Vagina (tissue), 2 donors: ENCODE measurements around the gene SCARB2. TPM values are rescaled to one million over a fixed set of nuclear protein-coding genes. Genes with fewer than 3 reads are reported as not detected.

Source experiments
- DNase-seq, 2 donors: peaks; one replicate each; pipeline ENCODE4 v3.0.0-alpha.2; 2017; ENCODE audit errors: extremely low spot score in 2 of 2
- H3K27ac ChIP-seq: fragments of 200-600 bp; sonication (generic); one replicate; pipeline ENCODE4 v1.5.1; 2019
- H3K27me3 ChIP-seq: fragments of 200-600 bp; sonication (generic); one replicate; pipeline ENCODE4 v1.5.1; 2019
- H3K36me3 ChIP-seq, 2 donors: fragments of 200-600 bp; sonication (generic); one replicate each; pipeline ENCODE4 v1.5.1; 2017 to 2019
- H3K4me1 ChIP-seq: fragments of 200-600 bp; sonication (generic); one replicate; pipeline ENCODE4 v1.5.1; 2019
- H3K4me3 ChIP-seq, 2 donors: fragments of 200-600 bp; sonication (generic); 1 replicate in 1 of 2; 2 replicates in 1 of 2; pipeline ENCODE4 v1.5.1; 2016 to 2019
- H3K9me3 ChIP-seq: fragments of 200-600 bp; sonication (generic); one replicate; pipeline ENCODE4 v1.5.1; 2019
- POLR2A ChIP-seq, 2 donors: fragments of 450-650 bp; IDR thresholded peaks; one replicate each; pipeline ENCODE4 v1.6.1; 2017; ENCODE audit warnings: antibody characterized with exemption in 2 of 2, mild to moderate bottlenecking in 2 of 2, moderate library complexity in 2 of 2
- POLR2AphosphoS5 ChIP-seq, 2 donors: sonication (generic); formaldehyde crosslinking; IDR thresholded peaks; one replicate each; pipeline ENCODE4 v1.9.0; 2017; ENCODE audit warnings: antibody characterized with exemption in 2 of 2, mild to moderate bottlenecking in 2 of 2, low read depth in 1 of 2; ENCODE audit not compliant: insufficient read depth in 1 of 2
- intact Hi-C: fragments of 100-400 bp; cut with DNase I; formaldehyde crosslinking; loops from one replicate; pipeline ENCODE4 v1.15.1; 2023
- total RNA-seq: library from RNA; depleted of rRNA; stranded (reverse); fragments of >200 nt; gene quantifications from one replicate; pipeline ENCODE4 v1.2.3, GENCODE V29; 2016
- TF ChIP-seq, protein P1 (sequence below), 3 experiments: fragments of 450-650 bp in 2 of 3; fragments of 200-600 bp in 1 of 3; sonication (generic) in 1 of 3; IDR thresholded peaks; one replicate each; pipeline ENCODE4 v1.5.1; 2017 to 2019; ENCODE audit warnings: antibody characterized with exemption in 3 of 3, mild to moderate bottlenecking in 2 of 3, moderate library complexity in 2 of 3

Gene SCARB2
- total RNA-seq, 1 donor from 2014 or later, result 156 TPM

- Histone ChIP-seq H3K9me3 (no peaks in the 10 kb centered on the region), H3K4me1 (peaks cover 48% of the 10 kb centered on the region), H3K4me3 (no peak overlapping the region), H3K27me3 (no peaks in the 10 kb centered on the region), H3K36me3 (peaks cover 0 to 25% of the 10 kb centered on the region in 2 donors), H3K27ac (no peak overlapping the region)
- intact Hi-C loops, result no loop called here
- no peak for DNase-seq
- TF ChIP-seq, protein P1, sequence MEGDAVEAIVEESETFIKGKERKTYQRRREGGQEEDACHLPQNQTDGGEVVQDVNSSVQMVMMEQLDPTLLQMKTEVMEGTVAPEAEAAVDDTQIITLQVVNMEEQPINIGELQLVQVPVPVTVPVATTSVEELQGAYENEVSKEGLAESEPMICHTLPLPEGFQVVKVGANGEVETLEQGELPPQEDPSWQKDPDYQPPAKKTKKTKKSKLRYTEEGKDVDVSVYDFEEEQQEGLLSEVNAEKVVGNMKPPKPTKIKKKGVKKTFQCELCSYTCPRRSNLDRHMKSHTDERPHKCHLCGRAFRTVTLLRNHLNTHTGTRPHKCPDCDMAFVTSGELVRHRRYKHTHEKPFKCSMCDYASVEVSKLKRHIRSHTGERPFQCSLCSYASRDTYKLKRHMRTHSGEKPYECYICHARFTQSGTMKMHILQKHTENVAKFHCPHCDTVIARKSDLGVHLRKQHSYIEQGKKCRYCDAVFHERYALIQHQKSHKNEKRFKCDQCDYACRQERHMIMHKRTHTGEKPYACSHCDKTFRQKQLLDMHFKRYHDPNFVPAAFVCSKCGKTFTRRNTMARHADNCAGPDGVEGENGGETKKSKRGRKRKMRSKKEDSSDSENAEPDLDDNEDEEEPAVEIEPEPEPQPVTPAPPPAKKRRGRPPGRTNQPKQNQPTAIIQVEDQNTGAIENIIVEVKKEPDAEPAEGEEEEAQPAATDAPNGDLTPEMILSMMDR (IDR thresholded peaks at IDR 0.05), result no peak
- no peak for TF ChIP-seq POLR2AphosphoS5 (IDR thresholded peaks at IDR 0.05; ENCODE audit: insufficient read depth in 1 of 2, low read depth in 1 of 2)
- no peak for TF ChIP-seq POLR2A (IDR thresholded peaks at IDR 0.05)
These were observed 25.5 kb downstream of the SCARB2 start for GRCh38 chr4:76188149-76188548.

GRCh38 chr4:76187152-76187551 is 26.5 kb downstream of the SCARB2 start:
- TF ChIP-seq, protein P1 (IDR thresholded peaks at IDR 0.05), result no peak
- TF ChIP-seq POLR2AphosphoS5 (IDR thresholded peaks at IDR 0.05; ENCODE audit: insufficient read depth in 1 of 2, low read depth in 1 of 2), result no peak
- no peak for TF ChIP-seq POLR2A (IDR thresholded peaks at IDR 0.05)
- intact Hi-C loops, result no loop called here

GRCh38 chr4:76182463-76182862 is 31.2 kb downstream of the SCARB2 start:
- Histone ChIP-seq H3K4me1 (peaks cover 36% of the 10 kb centered on the region), H3K4me3 (no peak overlapping the region), H3K9me3 (no peaks in the 10 kb centered on the region), H3K27me3 (no peaks in the 10 kb centered on the region), H3K36me3 (peaks cover 0 to 19% of the 10 kb centered on the region in 2 donors), H3K27ac (no peak overlapping the region)
- TF ChIP-seq POLR2A (IDR thresholded peaks at IDR 0.05) (no peak), POLR2AphosphoS5 (IDR thresholded peaks at IDR 0.05; ENCODE audit: insufficient read depth in 1 of 2, low read depth in 1 of 2) (no peak)
- TF ChIP-seq, protein P1 (IDR thresholded peaks at IDR 0.05), result no peak
- DNase-seq, result no peak
- intact Hi-C loops, result loop anchor here (5.0 kb wide), 1 partner anchor 70 kb away; the partner anchor contains the start of gene FAM47E

More at GRCh38 chr4:76187152-76187551, 26.5 kb downstream of the SCARB2 start:
- Histone ChIP-seq H3K4me1 (peaks cover 48% of the 10 kb centered on the region), H3K36me3 (peaks cover 0 to 15% of the 10 kb centered on the region in 2 donors), H3K9me3 (no peaks in the 10 kb centered on the region), H3K27me3 (no peaks in the 10 kb centered on the region), H3K4me3 (no peak overlapping the region), H3K27ac (no peak overlapping the region)
- DNase-seq, result no peak

DNA sequence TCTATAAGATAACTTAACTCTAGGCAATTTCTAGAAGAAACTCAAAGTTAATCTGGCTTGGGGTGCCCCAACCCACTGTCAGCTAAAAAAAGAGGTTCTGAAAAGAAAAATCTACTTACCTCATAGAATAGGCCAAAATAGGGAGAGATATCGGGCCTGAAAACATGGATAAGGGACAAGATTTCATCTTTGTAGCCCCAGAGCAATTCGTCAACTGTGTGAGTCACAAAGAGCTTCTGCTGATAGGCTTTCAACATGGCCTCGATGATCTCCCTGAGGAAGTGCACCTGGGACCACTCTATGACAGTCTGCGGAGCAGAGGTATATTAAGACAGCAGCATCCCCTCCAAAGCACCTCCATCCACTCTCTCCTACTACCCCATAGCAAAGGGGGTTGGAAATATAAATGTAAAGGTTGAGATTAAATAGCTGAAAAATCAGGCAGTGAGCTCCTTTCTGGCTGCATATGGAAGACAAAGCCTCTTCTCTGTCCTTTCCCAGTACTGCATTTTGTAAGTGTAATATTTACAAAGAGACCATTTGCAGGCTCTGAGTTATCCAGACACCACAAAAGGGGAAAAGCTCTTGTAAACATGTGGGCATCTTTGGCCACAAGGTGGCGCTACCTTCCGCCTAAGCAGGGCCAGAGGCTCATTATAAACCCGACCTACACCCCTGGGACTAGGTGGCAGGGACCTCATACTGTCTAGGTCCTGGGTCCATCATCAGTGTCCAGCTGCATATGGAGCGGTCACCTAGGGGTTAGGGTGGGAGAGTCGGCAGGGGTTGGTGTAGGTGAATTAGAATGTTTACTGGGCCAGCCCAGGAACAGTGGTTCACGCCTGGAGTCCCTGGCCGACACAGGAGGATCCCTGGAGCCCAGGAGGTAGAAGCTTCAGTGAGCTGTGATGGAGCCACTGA is 34.0 kb downstream of the SCARB2 start:
- TF ChIP-seq, protein P1 (IDR thresholded peaks at IDR 0.05), result peak; percentile 77 to 97 (median 80)
- TF ChIP-seq POLR2A (IDR thresholded peaks at IDR 0.05), result no peak
- H3K4me3 ChIP-seq, result no peak overlapping the region
- H3K36me3 ChIP-seq, result peaks cover 0 to 24% of the 10 kb centered on the region in 2 donors
- intact Hi-C loops, result loop anchor here (5.0 kb wide), 1 partner anchor 73 kb away; the partner anchor contains the start of gene FAM47E
- no peaks in the 10 kb centered on the region for H3K9me3 ChIP-seq
- peak overlapping the region; percentile 21 for H3K27ac ChIP-seq
- no peaks in the 10 kb centered on the region for H3K27me3 ChIP-seq
- H3K4me1 ChIP-seq, result peaks cover 20% of the 10 kb centered on the region
- DNase-seq, result no peak

DNA sequence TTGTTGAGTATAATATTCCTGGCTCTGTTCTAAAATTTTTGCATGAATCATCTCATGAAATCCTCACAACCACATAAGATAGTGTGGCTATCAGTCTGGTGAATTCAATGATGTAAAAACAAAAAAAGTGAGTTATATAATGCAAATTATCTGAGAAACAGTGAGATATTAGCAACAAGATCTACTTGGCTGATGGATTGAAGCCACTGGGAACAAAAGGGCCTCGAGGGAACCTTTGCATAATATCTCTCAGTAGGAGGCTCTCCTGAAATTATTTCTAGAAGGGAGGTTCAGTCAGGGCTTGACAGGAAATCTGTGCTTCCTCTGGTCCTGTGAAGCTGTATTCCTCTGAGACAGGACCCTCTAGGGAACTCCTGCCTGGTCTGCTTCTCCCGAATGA is 35.3 kb downstream of the SCARB2 start:
- Histone ChIP-seq H3K36me3 (peaks cover 3 to 38% of the 10 kb centered on the region in 2 donors), H3K27ac (no peak overlapping the region), H3K9me3 (no peaks in the 10 kb centered on the region), H3K27me3 (no peaks in the 10 kb centered on the region), H3K4me1 (peaks cover 8% of the 10 kb centered on the region), H3K4me3 (no peak overlapping the region)
- TF ChIP-seq POLR2AphosphoS5 (IDR thresholded peaks at IDR 0.05; ENCODE audit: insufficient read depth in 1 of 2, low read depth in 1 of 2) (no peak), POLR2A (IDR thresholded peaks at IDR 0.05) (no peak)
- TF ChIP-seq, protein P1 (IDR thresholded peaks at IDR 0.05), result no peak
- intact Hi-C loops, result no loop called here
- no peak for DNase-seq
